A549 (cell line): ENCODE results near the gene BCAS3.

ENCODE experiments used
- CHD2 ChIP-seq: fragments of 150-350 bp; IDR thresholded peaks from 2 replicates; pipeline ENCODE4 v1.6.1; 2014; ENCODE audit warnings: low read length; ENCODE audit not compliant: partially characterized antibody
- CTCF ChIP-seq: fragments of >200 bp; sonication (Bioruptor Twin); formaldehyde crosslinking; IDR thresholded peaks from 3 replicates; pipeline ENCODE4 v1.5.1; 2016

- no peak for TF ChIP-seq CTCF
- no peak for TF ChIP-seq CHD2
These were observed 210.0 kb downstream of the BCAS3 start for GRCh38 chr17:60887614-60888028.
